ENCODE data around the gene CELF4.

Gene CELF4

DNA sequence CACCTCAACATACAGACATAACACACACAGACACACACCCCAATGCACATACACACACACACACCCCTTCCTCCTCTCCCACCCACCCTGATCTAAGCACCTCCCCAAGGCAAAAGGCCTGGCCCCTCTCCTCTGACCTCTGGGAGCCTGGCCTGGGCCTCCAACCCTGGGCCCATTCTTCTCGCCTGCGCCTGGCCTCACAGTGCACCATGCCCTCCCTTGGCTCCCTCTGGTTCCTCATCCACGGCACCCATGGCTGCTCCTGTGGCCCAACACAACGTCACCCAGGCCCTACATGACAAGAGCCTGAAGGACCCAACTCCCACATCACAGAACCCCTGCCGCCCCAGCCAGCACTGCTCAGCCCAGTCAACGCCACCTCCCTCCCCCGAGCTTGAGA lies 281.3 kb downstream of the CELF4 start:
- no peak for DNase-seq (ENCODE audit: low spot score)

DNA sequence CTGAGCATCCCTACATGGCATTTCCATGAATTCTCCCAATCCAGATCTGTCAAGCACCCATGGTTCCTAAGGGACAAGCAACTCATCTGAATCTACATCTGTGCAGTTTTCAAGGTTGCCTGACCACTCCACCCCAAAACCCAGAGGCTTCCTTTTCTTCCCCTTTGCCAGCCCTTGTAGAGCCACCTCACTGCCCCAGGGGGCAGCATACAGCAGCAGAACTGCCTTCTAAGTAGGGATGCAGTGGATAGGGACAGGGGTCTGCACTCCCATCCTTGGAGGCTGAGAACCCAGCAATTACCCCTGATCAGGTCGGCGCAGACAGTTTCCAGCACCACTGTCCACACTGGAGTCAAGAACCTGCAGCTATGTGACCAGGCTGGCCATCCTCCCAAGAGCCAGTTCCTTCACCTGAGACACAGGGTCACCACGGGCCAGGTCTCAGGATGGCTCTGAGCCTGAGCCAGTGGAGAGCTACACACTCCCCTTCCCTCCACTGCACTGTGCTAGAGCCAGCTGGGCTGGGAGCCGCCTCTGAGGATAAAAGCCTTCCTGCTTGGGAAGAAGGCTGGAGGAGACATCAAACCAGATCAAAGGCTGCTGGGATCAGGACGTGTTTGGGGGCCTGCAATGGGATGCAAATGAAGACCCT lies 283.1 kb downstream of the CELF4 start:
- DNase-seq (ENCODE audit: low spot score) = no peak

DNA sequence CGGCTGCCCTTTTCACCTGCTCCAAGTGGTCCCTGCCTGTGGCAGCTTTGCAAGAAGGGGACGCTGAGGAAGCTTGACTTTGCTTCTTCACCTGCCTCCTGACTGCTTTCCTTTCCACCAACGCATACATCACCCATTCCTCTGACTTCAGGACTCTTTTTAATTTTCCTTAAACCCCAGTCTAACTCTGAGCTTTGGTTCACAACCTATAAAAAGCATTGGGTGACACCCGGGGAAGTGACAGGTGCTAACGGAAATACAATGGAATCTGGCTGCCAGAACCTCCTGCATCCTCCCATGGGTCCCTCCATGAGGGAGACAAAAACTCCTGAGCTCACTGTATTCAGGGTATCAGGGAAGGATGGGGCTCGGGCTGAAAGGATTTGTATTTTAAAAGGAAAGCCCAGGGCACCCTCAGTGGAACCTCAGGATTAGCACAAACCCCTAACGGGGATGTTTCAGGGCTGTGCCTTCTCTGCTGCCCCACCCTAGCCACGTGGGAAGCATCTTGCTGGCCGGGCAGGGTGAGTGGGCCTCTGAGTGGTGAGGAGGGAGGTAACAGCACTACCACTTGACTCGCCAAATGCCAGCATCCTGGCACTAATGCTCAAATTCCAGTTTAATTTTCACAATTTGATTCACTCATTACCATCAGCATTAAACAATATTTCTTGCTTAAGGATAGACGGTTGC lies 284.8 kb downstream of the CELF4 start:
- DNase-seq (ENCODE audit: low spot score) = no peak

DNA sequence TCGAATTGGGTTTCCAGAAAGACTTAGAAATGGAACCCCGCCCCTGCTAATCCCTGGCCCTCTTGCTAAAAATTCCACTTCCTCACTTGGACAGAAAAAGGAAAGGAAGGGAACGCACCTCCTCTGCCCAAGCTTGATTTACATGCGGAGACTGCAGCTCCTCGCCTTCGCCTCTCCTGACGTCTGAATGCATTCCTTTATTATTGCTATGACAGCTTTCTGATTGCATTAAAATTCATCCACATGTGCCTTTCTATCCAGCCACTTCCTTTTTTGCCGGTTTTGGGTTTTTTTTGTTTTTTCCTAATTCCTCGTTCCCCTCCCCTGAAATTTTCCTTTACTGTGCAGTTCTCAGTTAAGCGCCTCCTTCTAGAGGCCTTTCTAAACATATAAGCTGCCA lies 287.8 kb downstream of the CELF4 start:
- no peak for DNase-seq (ENCODE audit: low spot score)

DNA sequence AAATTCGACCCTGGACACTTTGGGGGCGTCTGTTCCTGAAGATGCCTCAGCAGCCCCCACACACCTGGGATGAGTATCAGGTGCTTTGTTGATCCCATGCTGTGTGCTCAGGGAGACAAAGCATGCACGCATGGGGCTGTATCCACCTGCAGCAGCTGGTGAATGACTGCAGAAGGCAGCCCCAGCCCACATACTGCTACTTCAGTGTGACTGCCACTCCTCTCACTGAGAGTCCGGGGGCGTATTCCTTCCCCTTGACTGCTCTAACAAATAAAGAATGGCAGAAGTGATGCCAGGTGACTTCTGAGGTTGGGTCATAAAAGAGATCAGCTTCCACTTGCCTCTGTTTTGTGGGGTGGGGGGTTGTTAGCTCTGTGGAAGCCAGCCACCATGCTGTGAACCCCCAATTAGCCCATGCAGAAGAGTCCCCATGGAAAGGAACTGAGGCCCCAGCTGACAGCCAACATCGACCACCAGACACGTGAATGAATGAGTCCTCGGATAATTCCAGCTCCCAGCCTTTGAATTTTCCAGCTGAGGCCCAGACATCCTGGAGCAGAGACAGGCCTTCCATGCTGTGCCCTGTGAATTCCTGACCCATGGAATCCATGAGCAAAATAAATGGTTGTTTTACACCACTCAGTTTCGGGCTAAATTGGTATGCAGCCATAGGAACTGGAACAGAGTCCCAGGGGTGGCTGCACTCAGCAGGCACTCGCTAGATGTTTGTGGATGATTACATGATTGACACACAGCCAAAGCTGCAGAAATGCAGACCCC lies 289.3 kb downstream of the CELF4 start:
- no peak for DNase-seq (ENCODE audit: low spot score)

DNA sequence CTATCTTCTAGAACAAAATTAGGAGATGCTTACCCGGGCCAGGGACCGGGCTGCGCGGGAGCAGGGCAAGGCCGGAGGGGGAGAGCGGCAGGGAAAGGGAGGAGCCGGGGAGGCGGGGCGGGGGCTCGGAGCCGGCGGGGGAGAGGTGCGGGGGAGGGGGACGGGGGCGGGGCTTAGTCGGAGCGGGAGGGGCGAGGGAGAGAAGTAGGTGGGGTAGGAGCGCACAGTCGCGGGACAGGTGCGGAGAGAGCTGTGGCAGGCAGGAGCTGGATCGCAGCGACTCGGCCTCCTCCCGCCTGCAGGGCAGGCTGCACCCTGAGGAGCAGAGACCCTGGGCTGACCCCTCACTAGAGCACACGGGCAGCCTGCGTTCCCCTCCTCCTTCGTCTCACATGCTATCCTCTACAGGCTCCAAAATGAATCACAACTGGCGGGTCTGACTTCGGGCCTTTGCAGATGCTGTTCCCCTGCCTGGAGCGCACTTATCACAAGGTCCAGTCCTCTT lies 290.3 kb downstream of the CELF4 start:
- DNase-seq (ENCODE audit: low spot score) = no peak

DNA sequence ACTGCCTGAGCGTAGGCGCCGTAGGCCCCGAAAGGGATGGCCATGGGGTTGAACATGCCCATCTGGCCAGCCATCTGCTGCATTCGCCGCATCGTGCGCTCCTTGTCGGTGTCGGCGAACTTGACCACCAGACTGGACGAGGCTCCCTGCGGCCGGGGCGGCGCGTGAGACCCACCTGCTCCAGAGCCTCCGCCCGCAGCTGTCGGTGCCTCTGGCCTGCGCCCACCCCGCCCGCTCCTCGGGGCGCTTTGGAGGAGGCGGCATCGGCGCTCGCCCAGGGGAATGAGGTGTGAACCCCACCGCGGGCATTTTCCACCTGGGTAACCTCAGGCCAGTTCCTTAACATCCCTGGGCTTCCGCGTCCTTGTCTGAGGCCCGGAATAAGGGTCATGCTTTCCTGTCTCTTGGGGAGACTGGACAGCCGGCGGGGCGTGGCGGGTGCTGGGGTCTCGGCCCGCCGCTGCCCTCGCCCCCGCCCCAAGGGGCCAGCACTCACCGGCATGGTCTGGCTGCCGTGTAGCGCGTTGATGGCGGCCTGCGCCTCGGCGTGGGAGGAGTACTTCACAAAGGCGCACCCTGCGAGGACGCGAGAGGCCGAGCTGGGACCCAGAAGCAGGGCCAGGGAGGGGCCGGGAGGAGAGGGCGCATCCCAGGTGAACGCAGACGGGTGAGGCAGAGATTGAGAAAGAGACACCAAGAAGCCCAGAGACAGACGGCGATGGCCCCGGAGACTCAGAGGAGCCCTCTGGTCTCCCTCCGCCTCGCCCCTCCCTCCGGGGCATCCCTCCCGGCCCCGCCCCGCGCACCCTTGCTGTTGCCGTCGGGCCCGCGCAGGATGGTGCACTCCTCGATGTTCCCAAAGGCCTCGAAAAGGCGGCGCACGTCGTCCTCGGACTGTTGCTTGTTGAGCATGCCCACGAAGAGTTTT lies 291.0 kb downstream of the CELF4 start:
- no peak for DNase-seq (ENCODE audit: low spot score)

DNA sequence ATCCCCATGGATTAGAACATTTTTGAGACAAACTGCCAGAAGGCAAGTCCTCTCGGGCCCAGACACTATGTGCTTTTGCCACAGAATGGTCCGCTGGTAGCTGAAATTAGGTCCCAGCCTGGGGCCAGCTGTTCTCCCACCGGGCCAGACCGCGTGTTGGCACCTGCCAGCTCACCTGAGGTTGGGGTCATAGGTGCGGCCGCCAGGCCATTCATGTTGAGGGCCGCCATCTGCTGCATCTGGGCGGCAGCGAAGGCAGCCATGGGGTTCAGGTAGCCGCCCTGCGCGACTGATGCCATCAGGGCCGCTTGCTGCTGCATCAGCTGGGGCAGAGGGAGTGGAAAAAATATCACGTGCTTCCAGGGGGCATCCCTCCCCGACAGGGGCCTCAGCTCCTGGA lies 292.8 kb downstream of the CELF4 start:
- no peak for DNase-seq (ENCODE audit: low spot score)

DNA sequence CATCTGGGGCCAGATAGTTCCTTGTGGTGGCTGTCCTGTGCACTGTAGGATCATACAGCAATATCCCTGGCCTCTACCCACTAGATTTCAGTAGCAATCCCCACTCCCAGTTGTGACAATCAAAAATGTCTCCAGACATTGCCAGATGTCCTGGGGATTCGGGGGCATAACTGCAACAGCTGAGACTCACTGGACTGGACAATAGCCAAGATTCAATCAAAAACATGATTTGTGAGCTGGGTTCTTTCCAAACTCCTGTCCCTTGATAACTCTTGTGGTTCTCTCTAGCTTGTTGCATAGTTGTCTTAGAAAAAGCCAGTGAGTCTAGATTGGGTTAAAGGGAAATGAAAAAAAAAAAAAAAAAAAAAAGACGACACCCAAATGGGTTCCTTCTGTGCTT lies 293.4 kb downstream of the CELF4 start:
- no peak for DNase-seq (ENCODE audit: low spot score)

DNA sequence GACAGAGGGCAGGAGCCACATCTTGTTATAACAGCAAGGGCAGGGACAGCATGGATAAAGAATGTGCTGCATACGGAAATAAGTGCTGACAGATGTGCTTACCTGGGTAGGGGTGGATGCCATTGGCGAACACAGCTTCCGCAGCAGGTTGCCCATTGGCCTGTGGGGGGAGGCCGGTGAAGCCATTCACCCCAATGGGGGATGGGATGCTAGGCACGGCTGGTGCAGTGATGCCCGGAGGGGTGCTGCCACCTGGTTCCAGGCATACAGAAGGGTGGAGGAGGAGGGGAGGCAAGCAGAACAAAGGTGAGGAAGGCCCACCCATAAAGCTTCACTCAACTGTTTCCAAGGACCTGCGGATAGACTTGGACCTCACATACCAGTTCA lies 294.9 kb downstream of the CELF4 start:
- no peak for DNase-seq (ENCODE audit: low spot score)

DNA sequence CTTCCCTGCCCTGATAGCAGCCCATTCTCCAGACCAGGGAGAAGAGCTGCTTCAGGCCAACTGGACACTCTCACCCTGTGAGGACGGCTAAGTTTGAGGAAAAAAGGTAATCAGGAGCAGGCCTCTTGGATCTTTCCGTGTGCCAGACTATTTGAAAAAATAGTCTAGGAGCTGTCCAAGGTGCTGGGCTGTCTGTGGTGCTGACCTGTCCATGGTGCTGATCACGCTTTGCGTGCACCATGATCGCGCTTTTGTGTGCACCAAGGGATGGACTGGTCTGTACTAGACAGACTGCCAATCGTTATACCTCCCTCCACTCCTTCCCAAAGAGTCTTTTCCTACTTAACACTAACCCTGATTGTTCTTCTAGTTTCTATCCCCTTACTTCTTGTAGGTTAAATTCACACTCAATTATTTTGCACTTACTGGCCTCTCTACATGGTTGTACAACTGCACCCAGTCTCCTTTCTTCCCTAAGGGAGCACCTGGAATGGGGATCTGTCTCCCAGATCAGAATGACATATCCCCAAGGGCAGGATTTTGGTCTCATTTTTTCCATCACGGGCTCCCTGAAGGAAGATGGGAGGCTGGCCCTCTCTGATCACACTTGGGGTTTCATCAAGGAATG lies 295.4 kb downstream of the CELF4 start:
- peak; percentile 9 for DNase-seq (ENCODE audit: low spot score)

DNA sequence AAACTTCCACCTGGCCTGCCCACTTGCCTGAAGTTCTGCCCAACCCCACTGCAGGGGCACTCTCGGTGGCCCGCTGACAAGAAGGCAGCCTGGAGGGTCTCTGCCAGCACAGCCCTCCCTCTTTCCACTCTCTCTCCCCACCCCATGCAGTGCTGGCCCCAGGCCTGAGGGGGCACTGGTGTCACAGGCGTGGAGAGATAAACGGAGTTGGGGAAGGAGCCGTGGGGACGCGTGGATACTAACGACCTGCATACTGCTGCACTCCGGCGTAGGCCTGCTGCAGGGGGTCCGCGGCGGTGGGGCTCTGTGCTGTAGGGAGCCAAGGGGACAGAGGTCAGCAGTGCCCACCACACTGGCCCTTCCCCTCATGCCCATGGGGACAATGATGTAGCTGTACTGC lies 299.3 kb downstream of the CELF4 start:
- DNase-seq (ENCODE audit: low spot score) = no peak

DNA sequence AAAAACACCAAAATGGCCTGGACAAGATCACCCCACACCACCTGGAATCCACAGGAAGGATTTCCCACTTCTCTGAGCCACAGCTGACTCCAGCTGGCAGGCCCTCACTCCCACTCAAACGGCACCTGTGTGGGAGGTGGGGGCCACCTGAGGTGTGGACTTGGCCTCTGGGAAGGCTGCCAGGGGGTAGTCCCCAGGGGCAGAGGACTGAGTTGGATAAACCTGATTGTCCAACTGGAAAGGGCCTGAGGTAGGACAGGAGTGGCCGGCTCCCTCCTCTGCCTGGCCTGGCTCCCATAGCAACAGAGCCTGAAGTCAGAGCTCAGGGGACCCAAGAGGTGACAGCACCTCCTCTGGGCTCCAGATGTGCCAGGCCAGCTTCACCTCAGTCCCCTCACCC lies 300.2 kb downstream of the CELF4 start:
- DNase-seq (ENCODE audit: low spot score) = no peak

DNA sequence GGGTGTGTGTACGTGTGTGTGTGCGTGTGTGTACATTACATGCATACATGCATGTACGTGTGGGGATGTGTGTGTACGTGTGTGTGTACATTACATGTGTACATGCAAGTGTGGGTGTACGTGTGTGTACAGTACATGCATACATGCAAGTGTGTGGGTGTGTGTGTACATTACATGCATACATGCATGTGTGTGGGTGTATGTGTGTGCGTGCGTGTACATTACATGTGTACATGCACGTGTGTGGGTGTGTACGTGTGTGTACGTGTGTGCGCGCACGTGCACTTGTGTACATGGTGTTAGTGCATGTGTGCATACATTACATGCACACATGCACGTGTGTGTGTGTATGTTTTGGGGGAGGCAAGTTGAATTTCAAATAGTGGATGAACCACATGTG lies 300.6 kb downstream of the CELF4 start:
- DNase-seq (ENCODE audit: low spot score) = no peak

DNA sequence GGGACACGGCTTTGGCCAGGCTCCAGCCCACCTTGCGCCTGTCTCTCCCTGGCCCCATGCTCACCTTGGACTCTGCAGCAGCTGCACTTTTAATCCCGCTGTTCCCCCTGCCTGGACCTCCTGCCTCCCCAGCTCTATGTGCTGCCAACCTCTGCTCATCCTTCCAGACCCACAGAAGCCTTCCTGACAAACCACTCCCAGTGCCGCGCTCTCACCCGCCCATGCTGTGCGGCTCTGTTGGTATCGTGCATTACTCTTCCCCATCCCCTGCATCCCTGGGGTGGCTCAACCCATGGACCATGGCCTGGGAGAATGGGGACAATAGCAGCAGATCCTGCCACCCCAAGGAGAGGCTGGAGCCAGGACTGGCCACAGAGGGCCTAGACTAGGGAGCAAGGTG lies 303.6 kb downstream of the CELF4 start:
- no peak for DNase-seq (ENCODE audit: low spot score)

DNA sequence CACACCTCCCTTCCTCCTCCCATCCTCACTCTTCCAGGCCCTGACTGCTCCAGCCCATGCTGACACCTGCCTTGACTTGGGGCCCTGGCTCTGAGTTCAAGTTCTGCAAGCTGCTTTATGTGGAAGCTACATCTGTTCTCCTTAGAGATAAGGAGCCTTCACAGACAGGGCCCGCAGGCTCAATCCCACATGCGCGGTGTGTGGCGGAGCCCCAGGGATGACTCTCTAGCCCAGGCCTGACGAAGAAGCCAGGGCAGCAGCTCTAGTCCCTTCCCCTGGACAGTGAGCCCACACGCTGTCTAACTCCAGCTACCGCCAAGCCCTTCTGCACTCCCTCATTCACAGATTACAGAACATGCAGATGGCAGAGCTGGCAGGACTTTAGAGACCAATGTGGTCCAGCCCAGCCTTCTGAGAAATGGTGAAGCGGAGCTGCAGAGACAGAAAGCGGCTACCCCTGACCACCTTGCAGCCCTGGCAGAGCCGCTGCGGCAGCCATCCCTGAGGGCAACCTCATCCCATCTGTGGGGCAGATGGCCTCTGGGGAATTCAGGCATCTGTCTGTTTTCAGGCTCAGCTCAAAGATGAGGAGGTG lies 304.3 kb downstream of the CELF4 start:
- no peak for DNase-seq (ENCODE audit: low spot score)

DNA sequence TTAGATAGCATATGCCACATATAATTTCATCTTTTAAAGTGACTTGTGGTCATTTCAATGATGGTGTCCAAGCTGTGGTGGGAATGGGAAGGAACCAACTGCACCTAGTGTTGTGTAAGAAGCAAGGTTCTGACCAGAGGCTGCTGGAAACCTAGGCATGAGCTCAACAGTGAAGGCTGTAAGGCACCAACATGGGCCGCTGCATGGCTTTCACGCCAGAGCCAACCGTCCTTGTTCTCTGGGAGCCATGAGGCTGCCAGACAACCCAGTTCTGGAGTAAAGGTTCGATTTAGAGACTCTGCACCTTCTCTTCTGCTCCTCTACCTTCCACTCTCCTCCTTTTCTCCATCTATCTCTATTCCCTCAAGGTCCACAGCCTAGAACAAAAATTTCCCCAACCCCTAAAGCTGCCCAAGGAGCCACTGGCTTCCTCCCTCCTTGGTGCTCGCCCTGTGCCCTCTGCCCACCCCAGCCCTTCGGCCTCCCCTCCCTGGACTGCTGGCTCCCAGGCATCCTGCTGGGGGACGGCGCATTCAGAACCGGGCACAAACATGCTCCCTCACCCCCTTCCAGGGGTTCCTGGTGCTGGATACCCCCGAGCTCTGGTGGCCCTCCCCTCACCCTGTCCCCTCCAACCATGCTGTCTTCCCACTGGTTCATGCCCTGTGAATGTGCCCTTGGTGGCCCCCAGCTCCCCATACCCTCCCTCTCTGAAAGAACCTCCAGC lies 305.1 kb downstream of the CELF4 start:
- no peak for DNase-seq (ENCODE audit: low spot score)

DNA sequence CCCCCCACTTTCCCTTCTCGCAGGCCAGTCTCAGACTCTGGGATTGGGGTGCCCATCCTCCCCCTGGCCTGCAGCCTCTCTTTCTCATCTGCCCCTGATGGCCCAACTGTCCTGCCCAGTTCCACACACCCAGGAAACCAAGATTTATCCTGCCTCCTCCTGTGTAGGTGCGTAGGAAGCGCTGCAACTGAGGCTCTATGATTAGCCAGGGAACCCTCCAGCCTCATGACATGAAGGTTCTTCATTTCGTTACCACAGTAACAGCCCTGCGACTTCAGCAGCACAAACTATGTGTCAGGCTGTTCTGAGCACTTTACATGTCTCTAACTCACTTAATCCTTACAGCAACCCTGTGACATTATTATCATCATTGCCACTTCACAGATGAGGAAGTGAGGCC lies 305.9 kb downstream of the CELF4 start:
- DNase-seq (ENCODE audit: low spot score) = no peak

DNA sequence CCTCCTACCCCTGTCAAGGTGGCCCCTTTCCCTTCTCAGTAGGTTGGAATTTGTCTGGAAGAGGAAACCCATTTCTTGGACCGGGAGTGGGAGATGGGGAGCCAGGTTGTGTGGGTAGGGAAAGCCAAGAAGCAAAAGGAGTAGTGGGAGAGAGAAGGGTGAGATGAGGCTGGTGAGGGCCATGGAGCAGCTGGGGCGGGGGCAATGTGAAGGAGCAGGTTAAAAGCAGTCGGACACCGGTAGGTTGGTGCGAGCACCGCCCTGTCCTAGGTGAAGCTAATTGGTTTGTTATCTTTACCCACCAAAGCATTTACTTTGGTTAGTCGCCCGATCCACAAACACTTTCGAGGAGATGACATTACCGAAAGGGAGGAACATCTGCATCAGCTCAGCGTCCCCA lies 306.8 kb downstream of the CELF4 start:
- DNase-seq (ENCODE audit: low spot score) = no peak

DNA sequence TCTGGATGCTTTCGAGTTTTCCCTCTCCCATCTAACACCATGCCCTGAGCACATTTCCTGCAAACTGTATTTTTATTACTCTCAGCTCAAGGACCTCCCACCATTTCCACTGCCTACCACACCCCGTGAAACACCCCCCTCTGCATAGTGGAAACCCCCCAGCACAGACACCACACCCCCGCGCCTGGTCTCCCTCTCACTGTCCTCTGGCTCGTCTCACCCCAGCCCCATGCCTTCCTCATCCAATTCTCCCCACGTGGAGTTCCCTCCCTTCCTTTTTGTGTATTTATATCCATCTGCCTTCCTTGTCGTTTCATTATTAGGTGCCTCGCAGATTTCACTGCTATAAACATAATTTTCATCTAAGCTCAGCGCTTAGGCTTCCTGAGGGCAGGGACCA lies 307.5 kb downstream of the CELF4 start:
- DNase-seq (ENCODE audit: low spot score) = no peak

DNA sequence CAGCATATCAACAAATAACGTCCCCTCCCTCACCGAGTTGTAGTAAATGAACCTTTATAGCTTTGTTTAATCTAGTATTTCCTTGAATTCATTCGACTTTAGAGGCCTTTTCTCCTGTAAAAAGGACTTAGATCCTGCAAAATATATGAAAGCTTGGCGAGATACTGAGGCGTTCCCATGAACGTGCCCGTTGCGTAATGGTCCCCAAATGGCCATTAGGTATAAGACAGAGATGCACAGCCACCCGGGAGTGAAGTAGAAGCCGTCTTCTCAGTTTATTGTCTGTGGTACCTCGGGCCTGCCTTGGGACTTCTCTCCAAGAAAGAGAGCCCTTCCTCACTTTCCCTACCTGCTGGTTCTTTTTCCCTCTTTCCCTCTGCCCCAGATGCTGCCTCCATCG lies 310.6 kb downstream of the CELF4 start:
- no peak for DNase-seq (ENCODE audit: low spot score)

Measured in globus pallidus (tissue), 1 donor.